Cardiac fibroblast (primary cell): ENCODE data around the gene NDUFV1.

Experiments used
- DNase-seq, 2 donors: peaks; one replicate each; pipeline versions ENCODE4 v3.0.0 to v3.0.0-alpha.2; 2010; ENCODE audit warnings: low read depth in 2 of 2
- H3K4me3 ChIP-seq, 2 donors: replicated peaks in 1 of 2; 1 replicate in 1 of 2; 2 replicates in 1 of 2; pipeline ENCODE4 v1.5.1; 2011; ENCODE audit warnings: low read depth in 2 of 2, low read length in 2 of 2, mild to moderate bottlenecking in 2 of 2, moderate library complexity in 1 of 2
- TF ChIP-seq, protein P1 (sequence below): IDR thresholded peaks from one replicate; pipeline ENCODE4 v1.5.1; 2011; ENCODE audit warnings: low read depth, mild to moderate bottlenecking, low read length, inconsistent platforms

The NDUFV1 gene

DNA sequence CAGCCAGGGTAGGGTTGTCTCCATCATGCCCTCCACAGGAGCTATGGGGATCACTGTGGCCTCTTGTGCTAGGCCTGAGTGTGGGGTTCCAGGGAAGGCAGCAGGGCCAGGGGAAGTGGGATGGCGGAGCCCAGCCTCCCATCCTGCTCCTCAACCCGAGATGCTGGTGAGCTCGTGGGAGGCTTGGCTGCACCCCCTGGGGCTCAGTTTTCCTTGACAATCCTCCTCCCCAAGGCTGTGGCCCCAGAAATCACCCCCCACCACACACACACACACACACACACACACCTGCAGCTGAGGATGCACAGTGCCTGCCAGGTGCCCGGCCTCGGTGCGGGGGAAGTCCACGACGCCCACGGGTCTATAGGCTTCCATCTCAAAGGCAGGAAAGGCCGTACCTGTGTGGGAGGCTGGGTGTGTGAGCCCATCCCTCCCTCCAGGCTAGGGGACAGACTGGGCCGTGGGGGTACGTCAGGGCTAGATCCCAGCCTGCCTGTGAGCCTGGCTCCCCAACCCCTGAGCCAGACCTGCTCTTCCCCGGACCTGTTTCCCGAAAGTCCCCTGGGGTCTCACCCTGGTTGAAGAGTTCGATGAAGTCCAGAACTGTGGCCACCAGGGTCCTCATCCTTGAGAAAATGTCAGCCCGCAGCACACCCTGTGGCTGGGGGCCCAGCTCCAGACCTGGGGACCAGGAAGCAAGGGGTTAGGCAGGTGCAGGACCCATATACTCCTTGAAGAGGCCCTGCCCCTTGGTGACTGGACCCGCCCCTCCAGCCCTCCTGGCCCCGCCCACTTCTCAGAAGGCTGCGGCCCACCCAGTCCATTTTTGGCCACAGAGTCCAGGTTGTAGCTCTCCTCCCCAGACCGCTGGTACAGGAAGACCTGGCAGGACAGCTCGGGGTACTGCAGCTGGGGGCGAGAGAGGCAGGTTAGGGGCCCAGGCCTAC is 38.0 kb downstream of the NDUFV1 start:
- H3K4me3 ChIP-seq: no peak overlapping the region
- DNase-seq: no peak
- TF ChIP-seq, protein P1, sequence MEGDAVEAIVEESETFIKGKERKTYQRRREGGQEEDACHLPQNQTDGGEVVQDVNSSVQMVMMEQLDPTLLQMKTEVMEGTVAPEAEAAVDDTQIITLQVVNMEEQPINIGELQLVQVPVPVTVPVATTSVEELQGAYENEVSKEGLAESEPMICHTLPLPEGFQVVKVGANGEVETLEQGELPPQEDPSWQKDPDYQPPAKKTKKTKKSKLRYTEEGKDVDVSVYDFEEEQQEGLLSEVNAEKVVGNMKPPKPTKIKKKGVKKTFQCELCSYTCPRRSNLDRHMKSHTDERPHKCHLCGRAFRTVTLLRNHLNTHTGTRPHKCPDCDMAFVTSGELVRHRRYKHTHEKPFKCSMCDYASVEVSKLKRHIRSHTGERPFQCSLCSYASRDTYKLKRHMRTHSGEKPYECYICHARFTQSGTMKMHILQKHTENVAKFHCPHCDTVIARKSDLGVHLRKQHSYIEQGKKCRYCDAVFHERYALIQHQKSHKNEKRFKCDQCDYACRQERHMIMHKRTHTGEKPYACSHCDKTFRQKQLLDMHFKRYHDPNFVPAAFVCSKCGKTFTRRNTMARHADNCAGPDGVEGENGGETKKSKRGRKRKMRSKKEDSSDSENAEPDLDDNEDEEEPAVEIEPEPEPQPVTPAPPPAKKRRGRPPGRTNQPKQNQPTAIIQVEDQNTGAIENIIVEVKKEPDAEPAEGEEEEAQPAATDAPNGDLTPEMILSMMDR: no peak

DNA sequence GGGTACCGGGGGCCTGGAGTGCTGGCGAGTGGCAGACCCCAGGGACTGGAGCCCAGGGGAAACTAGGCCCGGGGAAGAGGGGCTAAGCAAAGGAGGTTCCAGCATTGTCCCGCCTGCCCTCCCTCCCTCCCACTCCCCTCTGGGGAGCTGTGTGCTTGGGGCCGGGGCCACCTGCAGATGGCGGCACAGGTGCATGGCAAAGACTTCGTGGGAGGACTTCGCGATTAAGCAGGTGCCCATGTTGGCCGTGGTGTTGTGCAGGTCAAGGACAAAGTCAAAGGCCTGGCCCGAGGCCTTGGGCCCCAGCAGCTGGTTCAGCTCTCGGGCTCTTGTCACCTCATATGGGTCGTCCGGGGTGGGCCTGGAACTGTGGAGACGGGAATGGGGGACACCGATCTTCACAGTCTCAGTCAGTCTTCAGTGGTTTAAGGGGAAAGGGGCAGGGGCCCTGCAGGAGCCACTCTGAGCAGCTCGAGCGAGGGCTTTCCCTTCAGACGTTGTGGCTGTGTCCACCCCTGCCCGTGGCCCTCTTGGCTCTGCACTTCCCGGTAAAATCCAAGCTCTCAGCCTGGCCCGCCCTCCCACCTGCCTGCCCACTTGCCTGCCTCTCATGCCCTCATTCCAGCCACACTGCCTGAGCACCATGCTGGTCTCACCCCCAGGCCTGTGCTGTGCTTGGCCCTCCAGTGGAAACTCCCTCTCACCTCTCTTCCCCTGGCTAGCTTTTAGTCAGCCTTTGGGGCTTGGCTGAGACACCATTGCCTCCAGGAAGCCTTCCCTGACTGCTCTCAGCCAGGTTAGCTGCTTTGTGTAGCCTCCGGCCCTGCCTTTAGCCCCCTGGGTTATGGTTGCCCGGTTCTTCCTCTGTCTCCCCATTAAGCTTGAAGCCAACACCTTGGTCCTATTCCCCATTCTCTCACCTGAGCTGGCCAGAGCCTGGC is 39.1 kb downstream of the NDUFV1 start:
- no peak for DNase-seq
- H3K4me3 ChIP-seq: no peak overlapping the region
- TF ChIP-seq, protein P1: no peak

DNA sequence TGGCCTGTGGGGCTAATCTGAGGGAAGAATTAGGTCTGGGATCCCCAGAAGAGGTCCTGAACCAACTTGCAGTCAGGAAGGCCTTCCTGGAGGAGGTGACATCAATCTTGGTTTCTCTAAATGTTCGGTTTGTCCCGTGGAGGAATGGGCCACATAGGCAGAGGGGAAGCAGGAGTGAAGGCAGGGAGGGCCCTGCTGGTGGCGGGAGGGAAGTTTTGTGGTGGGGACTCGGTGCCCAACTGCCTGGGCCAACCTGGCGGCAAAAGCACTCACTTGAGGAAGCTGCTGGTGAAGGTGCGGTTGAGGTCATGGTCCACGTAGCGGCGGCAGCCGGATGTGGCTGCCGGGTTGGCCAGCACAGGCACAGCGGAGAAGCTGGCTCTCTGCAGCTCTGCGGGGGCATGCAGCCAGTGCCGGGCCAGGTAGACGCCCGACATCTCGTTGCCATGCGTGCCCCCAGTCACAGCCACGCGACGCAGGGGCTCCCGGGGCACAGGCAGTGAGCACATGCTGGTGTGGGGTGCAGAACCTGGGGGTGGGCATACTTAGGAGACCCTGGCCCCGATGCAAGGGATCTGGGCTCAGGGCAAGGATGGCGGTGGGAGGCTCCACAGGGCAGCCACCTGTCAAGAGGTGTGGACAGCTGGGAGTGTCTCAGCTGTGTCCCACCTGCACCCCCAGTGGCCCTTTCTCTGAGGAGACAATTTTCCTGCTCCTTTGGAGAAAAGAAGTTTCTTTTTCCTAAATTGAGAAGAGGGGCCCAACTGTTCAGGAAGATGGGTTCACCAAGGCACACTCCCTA is 40.0 kb downstream of the NDUFV1 start:
- TF ChIP-seq, protein P1: no peak
- DNase-seq: no peak
- no peak overlapping the region for H3K4me3 ChIP-seq

DNA sequence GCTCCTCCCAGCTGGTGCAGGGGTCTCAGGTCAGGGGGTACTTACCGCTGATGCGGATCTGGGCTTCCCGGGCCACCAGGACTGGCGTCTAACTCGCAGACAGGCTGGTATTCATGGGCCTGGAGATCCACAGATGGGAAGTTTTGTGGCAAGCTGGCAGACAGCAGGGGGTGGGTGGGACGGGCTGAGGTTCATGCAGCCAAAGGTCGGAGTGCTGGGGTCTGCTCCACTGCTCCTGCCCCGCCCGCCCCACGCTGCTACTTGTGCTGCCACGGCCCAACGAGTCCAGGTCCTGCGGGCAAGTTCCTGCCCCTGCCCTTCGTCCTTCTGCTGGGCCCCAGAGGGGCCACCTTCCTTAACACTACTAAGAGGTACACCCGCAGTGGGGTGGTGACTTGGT is 40.7 kb downstream of the NDUFV1 start:
- TF ChIP-seq, protein P1: no peak
- H3K4me3 ChIP-seq: no peak overlapping the region
- DNase-seq: no peak

DNA sequence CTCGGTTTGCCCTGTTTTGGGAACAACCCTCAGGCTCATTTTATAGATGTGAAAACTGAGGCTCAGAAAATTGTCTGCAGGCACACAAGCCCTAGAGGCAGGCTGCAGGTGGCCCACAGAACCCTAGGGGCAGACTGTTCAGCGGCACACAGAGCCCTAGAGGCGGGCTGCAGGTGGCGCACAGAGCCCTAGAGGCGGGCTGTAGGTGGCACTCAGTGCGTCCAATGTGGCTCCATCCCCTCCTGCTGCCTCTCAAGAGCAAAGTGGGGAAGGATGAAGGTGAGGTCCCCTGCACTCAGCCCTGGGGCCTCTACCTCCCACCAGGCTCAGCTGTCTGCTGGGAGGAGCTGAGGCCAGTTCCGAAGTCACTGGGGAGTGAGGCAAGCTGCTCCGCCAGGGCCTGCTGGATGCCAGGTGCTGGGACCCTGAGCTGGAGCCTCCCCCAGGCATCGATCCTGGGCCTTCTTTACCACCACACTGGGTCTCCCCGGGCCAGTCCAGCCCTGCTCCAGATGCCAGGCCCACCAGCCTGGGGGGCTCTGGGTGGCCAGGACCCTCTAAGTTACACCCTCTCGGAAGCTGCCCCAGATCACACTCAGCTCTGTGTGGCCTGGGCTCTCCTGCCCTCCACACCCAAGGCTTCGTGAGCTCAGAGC is 41.5 kb downstream of the NDUFV1 start:
- TF ChIP-seq, protein P1: no peak
- no peak for DNase-seq
- H3K4me3 ChIP-seq: no peak overlapping the region
